IMR-90 (cell line): Measurements from ENCODE around the gene LCN2. TPM values are rescaled to one million over a fixed set of nuclear protein-coding genes. Genes with fewer than 3 reads are reported as not detected.

Source experiments
- ATAC-seq: fragments of 200-7000 bp; cut with Tn5 transposase; 2 replicates; pipeline ENCODE4 v1.9.1; 2020; ENCODE audit warnings: low read depth, mild to moderate bottlenecking, moderate library complexity
- BruUV-seq: library from RNA; stranded (reverse); fragments of 400-500 nt; replicated peaks from 2 replicates; lab custom pipeline; 2021; lab: Mats Ljungman, UMichigan
- CTCF ChIA-PET: fragments of 300-600 bp; formaldehyde crosslinking; extraction: SDS; loops from one replicate; lab custom pipeline; 2021; ENCODE audit warnings: antibody characterized with exemption; lab: Yijun Ruan, JAX
- POLR2A ChIA-PET: fragments of 300-600 bp; sonication (Branson Sonifier 250); formaldehyde crosslinking; loops from one replicate; lab custom pipeline; 2022; ENCODE audit warnings: antibody characterized with exemption; ENCODE audit not compliant: unreplicated experiment; lab: Charles Lee
- DNase-seq: peaks from one replicate; pipeline ENCODE4 v3.0.0; 2013
- H2AFZ ChIP-seq: replicated peaks from 2 replicates; pipeline ENCODE3; 2013; ENCODE audit warnings: low read length, mild to moderate bottlenecking; ENCODE audit not compliant: poor library complexity
- H2AK5ac ChIP-seq: 2 replicates; pipeline ENCODE4 v1.6.1; 2013; ENCODE audit warnings: low read depth, low read length, inconsistent platforms
- H2AK9ac ChIP-seq: replicated peaks from 2 replicates; pipeline ENCODE3; 2013; ENCODE audit warnings: mild to moderate bottlenecking, low read depth, low read length, moderate library complexity; ENCODE audit not compliant: poor library complexity
- H2BK120ac ChIP-seq: 2 replicates; pipeline ENCODE4 v1.6.1; 2013; ENCODE audit warnings: low read depth, low read length, inconsistent platforms
- H2BK15ac ChIP-seq: 3 replicates; pipeline ENCODE4 v1.6.1; 2013; ENCODE audit warnings: low read depth, low read length, inconsistent platforms
- H2BK20ac ChIP-seq: 2 replicates; pipeline ENCODE4 v1.6.1; 2013; ENCODE audit warnings: low read depth, mild to moderate bottlenecking, inconsistent platforms, low read length, moderate library complexity
- H2BK5ac ChIP-seq: 2 replicates; pipeline ENCODE4 v1.6.1; 2013; ENCODE audit warnings: mild to moderate bottlenecking, low read depth, low read length, inconsistent platforms; ENCODE audit not compliant: poor library complexity, severe bottlenecking
- H3K14ac ChIP-seq: replicated peaks from 2 replicates; pipeline ENCODE4 v1.6.1; 2013; ENCODE audit warnings: low read depth, low read length, inconsistent platforms
- H3K18ac ChIP-seq: 2 replicates; pipeline ENCODE4 v1.6.1; 2013; ENCODE audit warnings: low read depth, low read length, control low read depth
- H3K23ac ChIP-seq: 2 replicates; pipeline ENCODE4 v1.6.1; 2013; ENCODE audit warnings: low read depth, low read length, inconsistent platforms
- H3K27ac ChIP-seq: 2 replicates; pipeline ENCODE4 v1.5.1; 2013; ENCODE audit warnings: mild to moderate bottlenecking, control low read depth, low read length; ENCODE audit not compliant: insufficient read depth
- H3K27me3 ChIP-seq: 2 replicates; pipeline ENCODE4 v1.6.1; 2013; ENCODE audit warnings: low read length; ENCODE audit not compliant: control insufficient read depth, insufficient read depth
- H3K36me3 ChIP-seq: 2 replicates; pipeline ENCODE4 v1.6.1; 2013; ENCODE audit warnings: low read length, mixed read lengths; ENCODE audit not compliant: control insufficient read depth, insufficient read depth
- H3K4ac ChIP-seq: 2 replicates; pipeline ENCODE4 v1.6.1; 2013; ENCODE audit warnings: low read depth, low read length, inconsistent platforms
- H3K4me1 ChIP-seq: 2 replicates; pipeline ENCODE4 v1.6.1; 2013; ENCODE audit warnings: low read length, mixed read lengths; ENCODE audit not compliant: control insufficient read depth, insufficient read depth
- H3K4me2 ChIP-seq: 2 replicates; pipeline ENCODE4 v1.6.1; 2013; ENCODE audit warnings: low read depth, mild to moderate bottlenecking, control low read depth, low read length, moderate library complexity
- H3K4me3 ChIP-seq: 2 replicates; pipeline ENCODE4 v1.5.1; 2013; ENCODE audit warnings: low read depth, mild to moderate bottlenecking, control low read depth, low read length, moderate library complexity; ENCODE audit not compliant: insufficient read depth
- H3K56ac ChIP-seq: 2 replicates; pipeline ENCODE4 v1.6.1; 2013; ENCODE audit warnings: low read length, inconsistent platforms; ENCODE audit not compliant: insufficient read depth; ENCODE audit errors: extremely low read depth
- H3K79me1 ChIP-seq, 2 experiments: 2 replicates each; pipeline ENCODE4 v1.6.1; 2013; ENCODE audit warnings: low read length in 2 of 2, inconsistent platforms in 1 of 2, low read depth in 1 of 2
- H3K9ac ChIP-seq: 2 replicates; pipeline ENCODE4 v1.6.1; 2013; ENCODE audit warnings: low read depth, low read length, control low read depth
- H3K9me1 ChIP-seq: 2 replicates; pipeline ENCODE4 v1.6.1; 2013; ENCODE audit warnings: low read length, inconsistent platforms; ENCODE audit not compliant: insufficient read depth
- H3K9me3 ChIP-seq: 2 replicates; pipeline ENCODE4 v1.6.1; 2013; ENCODE audit warnings: low read length; ENCODE audit not compliant: control insufficient read depth, insufficient read depth
- H4K20me1 ChIP-seq: 2 replicates; pipeline ENCODE4 v1.6.1; 2013; ENCODE audit warnings: low read length, inconsistent platforms; ENCODE audit not compliant: insufficient read depth
- H4K5ac ChIP-seq: 2 replicates; pipeline ENCODE4 v1.6.1; 2013; ENCODE audit warnings: mild to moderate bottlenecking, low read depth, low read length, control low read depth
- H4K8ac ChIP-seq, 2 experiments: 2 replicates each; pipeline ENCODE4 v1.6.1; 2013; ENCODE audit warnings: low read depth in 2 of 2, low read length in 2 of 2, control low read depth in 1 of 2, inconsistent platforms in 1 of 2
- H4K91ac ChIP-seq: 2 replicates; pipeline ENCODE4 v1.6.1; 2013; ENCODE audit warnings: low read depth, low read length, inconsistent platforms; ENCODE audit not compliant: insufficient read depth
- BHLHE40 ChIP-seq: fragments of 150-350 bp; IDR thresholded peaks from 2 replicates; pipeline ENCODE4 v1.6.1; 2016; ENCODE audit warnings: mild to moderate bottlenecking, low read depth, low read length
- CHD1 ChIP-seq: IDR thresholded peaks from 2 replicates; pipeline ENCODE4 v1.6.1; 2012; ENCODE audit warnings: low read depth, low read length, improper control_type of control experiment
- MAFK ChIP-seq: IDR thresholded peaks from 2 replicates; pipeline ENCODE4 v1.6.1; 2012; ENCODE audit warnings: low read depth, low read length, improper control_type of control experiment
- MAZ ChIP-seq: IDR thresholded peaks from 2 replicates; pipeline ENCODE4 v1.6.1; 2012; ENCODE audit warnings: low read depth, mild to moderate bottlenecking, low read length, improper control_type of control experiment, moderate library complexity, borderline replicate concordance
- MXI1 ChIP-seq: IDR thresholded peaks from 2 replicates; pipeline ENCODE4 v1.6.1; 2012; ENCODE audit warnings: low read depth, mild to moderate bottlenecking, low read length, moderate library complexity, borderline replicate concordance
- RCOR1 ChIP-seq: IDR thresholded peaks from 2 replicates; pipeline ENCODE4 v1.6.1; 2012; ENCODE audit warnings: mild to moderate bottlenecking, low read length, improper control_type of control experiment; ENCODE audit not compliant: insufficient replicate concordance
- WGBS, 2 experiments: methylation state at CpG; one replicate each; pipeline versions ENCODE4 v1.1.5 to v1.1.7; 2013; ENCODE audit warnings: missing lambda C conversion rate in 2 of 2; ENCODE audit not compliant: insufficient read length in 1 of 2; ENCODE audit errors: extremely low coverage in 2 of 2; 5-methylcytosine and 5-hydroxymethylcytosine counted together
- dilution Hi-C: fragments of 300-500 bp; cut with HindIII; formaldehyde crosslinking; loops from one replicate; pipeline ENCODE4 v1.14.3; 2018; ENCODE audit warnings: low sequenced_read_pairs; ENCODE audit not compliant: unreplicated experiment
- in situ Hi-C: fragments of 300-500 bp; cut with MboI; formaldehyde crosslinking; loops from 3 replicates; pipeline ENCODE4 v1.14.3; 2019; ENCODE audit warnings: low sequenced_read_pairs, inconsistent platforms, mixed read lengths
- intact Hi-C: fragments of 100-400 bp; cut with micrococcal nuclease; formaldehyde crosslinking; loops from 2 replicates; pipeline ENCODE4 v1.10.0; 2022
- polyA plus RNA-seq, 3 experiments: library from polyadenylated mRNA; depleted of rRNA; stranded (reverse); fragments of >200 nt; gene quantifications; 2 replicates each; pipeline ENCODE4 v1.2.3, GENCODE V29; 2012; ENCODE audit warnings: low replicate concordance in 1 of 3
- total RNA-seq: library from RNA; depleted of rRNA; stranded (reverse); fragments of >200 nt; gene quantifications from 2 replicates; pipeline ENCODE4 v1.2.3, GENCODE V29; 2012

Gene LCN2
- total and polyA plus RNA-seq, 2 of the 4 experiments (the other 2 are of a cell fraction): not detected

- WGBS, 2 experiments: no CpG with 5 or more reads among the region's 16 CpGs
- no TSS peak for BruUV-seq
Measured at GRCh38 chr9:128139621-128140020, 9.6 kb upstream of the LCN2 start.

More at GRCh38 chr9:128139621-128140020, 9.6 kb upstream of the LCN2 start:
- dilution Hi-C loops: no loop called here
- Histone ChIP-seq H3K14ac (no peak overlapping the region), H3K79me1 (no peaks in the 10 kb centered on the region), H3K9me3 (no peaks in the 10 kb centered on the region), H3K36me3 (no peaks in the 10 kb centered on the region), H2AK9ac (no peak overlapping the region), H2AK5ac (no peak overlapping the region), H3K23ac (no peak overlapping the region), H4K8ac (no peak overlapping the region), H3K4ac (no peak overlapping the region), H2BK5ac (no peak overlapping the region), H4K20me1 (0 out of 2 replicates have a peak, but pooled peaks cover 4% of the 10 kb centered on the region), H4K91ac (no peak overlapping the region), H3K18ac (no peak overlapping the region), H4K5ac (no peak overlapping the region), H2BK20ac (no peak overlapping the region), H3K9me1 (peaks cover 11% of the 10 kb centered on the region), H2BK15ac (no peak overlapping the region), H3K4me2 (no peak overlapping the region), H3K4me3 (no peak overlapping the region), H2BK120ac (no peak overlapping the region), H3K27me3 (peaks cover 5% of the 10 kb centered on the region), H3K56ac (no peak overlapping the region), H3K4me1 (peaks cover 6% of the 10 kb centered on the region), H2AFZ (no peak overlapping the region), H3K9ac (no peak overlapping the region), H3K27ac (no peak overlapping the region)
- ATAC-seq (no peak), DNase-seq (no peak)
- POLR2A ChIA-PET: no interaction called here
- TF ChIP-seq MAFK: no peak
- TF ChIP-seq CHD1: no peak
- no peak for TF ChIP-seq BHLHE40
- TF ChIP-seq MAZ: no peak
- no peak for TF ChIP-seq MXI1
- TF ChIP-seq RCOR1: no peak
- in situ Hi-C loops: no loop called here
- intact Hi-C loops: no loop called here
- CTCF ChIA-PET: no interaction called here
